Activated naive CD4-positive, alpha-beta T cell treated with Interleukin-2 at 50 U/mL for 16 hours (primary cell): ENCODE results near the gene KREMEN2.
A peak's percentile ranks its signal among the peaks of the same experiment; 100 is the strongest.

Source experiments
- DNase-seq: peaks from one replicate; pipeline ENCODE4 v3.0.0-alpha.2; 2020

The KREMEN2 gene

DNA sequence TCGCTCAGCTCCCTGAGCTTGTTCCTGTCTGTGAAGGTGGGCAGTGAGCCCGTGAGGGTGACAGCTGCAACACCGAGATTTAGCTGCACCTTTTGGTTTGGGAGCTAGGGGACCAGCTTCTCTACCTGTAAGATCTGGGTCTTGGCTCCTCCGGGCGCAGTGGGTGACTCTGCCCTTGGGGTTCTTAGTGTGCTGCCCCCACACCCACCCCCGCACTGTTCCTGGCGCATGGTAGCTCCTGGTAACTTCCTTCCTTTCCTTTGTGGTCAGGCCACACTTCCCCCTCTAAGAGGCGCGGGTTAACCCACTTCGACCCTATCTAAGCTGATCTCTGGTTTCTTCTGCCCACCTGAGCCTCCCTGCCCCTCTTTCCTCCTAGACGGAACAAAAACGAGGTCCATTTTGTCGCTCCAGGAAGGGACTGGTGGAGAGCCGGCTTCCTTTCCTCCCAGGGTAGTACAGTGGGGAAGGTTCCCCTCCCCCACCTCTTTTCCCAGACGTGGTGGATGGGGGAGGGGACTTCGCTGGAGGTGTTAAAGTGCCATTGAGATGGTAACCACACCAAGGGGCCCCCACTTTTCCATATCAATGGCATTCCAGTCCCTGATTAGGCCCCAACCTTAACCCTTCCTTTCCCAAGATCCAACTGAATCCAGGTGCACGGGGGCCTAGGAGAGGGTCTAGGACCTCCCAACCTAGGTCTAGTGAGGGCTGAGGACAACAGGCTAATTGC, 44.0 kb downstream of the KREMEN2 start:
- DNase-seq, result peak; percentile 26

DNA sequence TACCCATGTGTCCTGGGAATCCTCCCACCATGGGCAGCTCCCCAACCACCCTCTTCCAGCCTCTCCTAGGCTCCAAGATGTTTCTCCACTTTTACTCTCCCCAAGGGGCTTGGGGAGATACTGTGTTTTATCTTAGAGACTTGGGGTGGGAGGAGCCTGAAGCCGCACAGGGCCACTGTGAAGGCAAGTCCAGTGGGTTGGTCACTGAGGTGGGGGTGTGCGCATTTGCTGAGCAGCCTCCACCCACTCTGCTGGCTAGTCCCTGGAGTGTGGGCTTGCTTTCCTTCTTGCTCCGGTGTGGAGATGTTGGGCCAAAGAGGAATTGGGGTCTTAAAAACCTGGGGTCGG, 44.6 kb downstream of the KREMEN2 start:
- no peak for DNase-seq

DNA sequence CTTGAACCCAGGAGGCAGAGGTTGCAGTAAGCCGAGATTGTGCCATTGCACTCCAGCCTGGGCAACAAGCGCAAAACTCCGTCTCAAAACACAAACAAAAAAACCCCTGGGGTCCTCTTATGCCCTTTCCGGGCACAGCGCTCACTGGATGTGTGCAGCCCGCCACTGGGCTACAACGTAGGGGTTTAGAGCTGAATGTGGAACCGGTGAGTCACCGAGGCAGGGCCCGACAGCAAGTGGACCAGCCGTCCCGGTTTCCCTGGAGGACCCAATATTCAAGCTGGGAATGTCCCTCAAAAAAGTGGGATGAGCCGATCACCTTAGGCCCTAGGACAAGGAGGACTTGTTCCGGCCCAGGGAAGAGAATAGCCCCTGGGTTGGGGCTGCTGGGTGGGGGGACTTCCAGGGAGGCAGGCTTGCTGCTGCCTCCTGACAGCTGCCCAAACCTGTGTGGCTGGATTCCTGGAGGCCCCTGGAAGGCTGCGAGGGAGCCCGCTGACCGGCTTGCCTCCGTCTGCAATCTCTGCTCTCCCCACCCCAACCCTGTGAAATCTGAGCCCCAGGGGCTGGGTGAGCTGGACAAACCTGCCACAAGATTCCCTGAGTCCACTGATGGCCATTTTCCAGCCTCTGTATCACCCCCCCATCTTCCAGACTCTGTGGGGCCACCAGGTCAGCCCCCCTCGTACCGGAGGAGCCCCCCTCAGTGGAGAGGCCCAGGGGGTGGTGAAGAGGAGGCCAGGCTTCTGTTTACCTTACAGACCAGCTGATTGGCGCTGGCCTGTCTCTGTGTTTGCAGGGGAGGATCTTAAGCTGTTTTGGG, 45.7 kb downstream of the KREMEN2 start:
- DNase-seq, result no peak

DNA sequence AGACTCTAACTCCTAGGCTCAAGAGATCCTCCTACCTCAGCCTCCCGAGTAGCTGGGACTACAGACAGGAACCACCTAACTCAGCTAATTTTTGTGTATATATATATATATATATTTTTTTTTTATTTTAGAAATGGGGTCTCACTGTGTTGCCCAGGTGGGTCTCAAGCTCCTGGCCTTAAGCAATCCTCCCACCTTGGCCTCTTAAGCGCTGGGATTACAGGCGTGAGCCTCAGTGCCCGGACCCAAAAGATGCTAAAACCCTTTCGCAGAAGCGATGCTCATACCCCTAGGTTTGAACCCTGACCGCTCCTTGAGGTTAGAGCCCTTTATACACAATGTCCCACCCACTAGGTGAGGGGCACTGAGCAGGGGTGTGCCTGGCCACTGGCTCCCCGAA, 46.4 kb downstream of the KREMEN2 start:
- DNase-seq, result no peak

DNA sequence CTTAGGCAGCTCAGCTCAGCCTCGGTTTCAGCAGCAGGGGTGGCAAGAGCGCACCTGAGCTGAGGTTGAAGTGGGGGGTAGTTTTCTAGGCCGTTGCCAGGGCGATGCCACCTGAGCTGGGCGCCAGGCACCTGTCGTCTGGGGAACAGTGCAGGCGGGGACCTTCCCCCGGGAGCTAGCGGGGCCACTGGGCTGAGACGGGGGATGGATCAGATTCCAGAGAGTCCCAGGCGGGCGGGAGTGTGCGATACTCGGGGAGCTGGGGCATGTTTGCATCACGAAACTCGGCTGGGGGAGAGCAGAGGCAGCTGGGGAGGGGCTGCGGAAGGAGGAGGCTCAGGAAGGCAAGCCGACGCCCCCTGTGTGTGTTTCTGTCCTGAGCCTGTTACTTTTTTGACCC, 48.2 kb downstream of the KREMEN2 start:
- DNase-seq, result no peak

DNA sequence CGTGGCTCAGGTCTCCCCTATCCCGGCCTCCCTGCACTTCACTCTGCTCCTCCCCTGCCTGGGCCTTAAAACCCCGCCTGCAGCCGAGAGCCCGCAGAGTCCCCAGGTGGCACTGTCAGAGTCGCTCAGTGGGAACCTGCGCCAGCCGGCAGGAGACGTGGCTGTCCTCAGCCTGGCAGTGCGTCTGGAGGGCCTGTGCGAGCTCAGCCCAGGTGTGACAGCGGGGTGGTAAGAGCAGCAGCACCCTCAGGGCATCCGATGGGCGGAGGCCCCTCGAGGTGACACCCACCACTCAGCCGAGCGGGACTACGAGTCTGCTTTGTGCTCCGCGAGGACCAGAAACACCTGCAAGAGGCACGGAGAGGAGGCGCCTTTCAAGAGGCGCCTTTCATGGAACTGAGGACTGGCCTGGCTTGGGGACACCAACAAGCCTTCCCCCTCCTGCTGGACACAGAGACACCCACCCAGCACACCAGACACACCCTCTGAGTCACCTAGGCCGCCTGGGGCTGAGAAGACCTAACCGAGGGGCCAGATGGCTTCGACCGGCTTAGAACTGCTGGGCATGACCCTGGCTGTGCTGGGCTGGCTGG, 48.8 kb downstream of the KREMEN2 start, which contains the start of gene CLDN9:
Gene CLDN9 (plus strand): TSS at position 96 of the 593 bp plus-strand sequence. CDS start 440 bp downstream, at position 536.
- no peak for DNase-seq

DNA sequence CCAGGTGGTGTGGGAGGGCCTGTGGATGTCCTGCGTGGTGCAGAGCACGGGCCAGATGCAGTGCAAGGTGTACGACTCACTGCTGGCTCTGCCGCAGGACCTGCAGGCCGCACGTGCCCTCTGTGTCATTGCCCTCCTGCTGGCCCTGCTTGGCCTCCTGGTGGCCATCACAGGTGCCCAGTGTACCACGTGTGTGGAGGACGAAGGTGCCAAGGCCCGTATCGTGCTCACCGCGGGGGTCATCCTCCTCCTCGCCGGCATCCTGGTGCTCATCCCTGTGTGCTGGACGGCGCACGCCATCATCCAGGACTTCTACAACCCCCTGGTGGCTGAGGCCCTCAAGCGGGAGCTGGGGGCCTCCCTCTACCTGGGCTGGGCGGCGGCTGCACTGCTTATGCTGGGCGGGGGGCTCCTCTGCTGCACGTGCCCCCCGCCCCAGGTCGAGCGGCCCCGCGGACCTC, 49.4 kb downstream of the KREMEN2 start:
- no peak for DNase-seq

DNA sequence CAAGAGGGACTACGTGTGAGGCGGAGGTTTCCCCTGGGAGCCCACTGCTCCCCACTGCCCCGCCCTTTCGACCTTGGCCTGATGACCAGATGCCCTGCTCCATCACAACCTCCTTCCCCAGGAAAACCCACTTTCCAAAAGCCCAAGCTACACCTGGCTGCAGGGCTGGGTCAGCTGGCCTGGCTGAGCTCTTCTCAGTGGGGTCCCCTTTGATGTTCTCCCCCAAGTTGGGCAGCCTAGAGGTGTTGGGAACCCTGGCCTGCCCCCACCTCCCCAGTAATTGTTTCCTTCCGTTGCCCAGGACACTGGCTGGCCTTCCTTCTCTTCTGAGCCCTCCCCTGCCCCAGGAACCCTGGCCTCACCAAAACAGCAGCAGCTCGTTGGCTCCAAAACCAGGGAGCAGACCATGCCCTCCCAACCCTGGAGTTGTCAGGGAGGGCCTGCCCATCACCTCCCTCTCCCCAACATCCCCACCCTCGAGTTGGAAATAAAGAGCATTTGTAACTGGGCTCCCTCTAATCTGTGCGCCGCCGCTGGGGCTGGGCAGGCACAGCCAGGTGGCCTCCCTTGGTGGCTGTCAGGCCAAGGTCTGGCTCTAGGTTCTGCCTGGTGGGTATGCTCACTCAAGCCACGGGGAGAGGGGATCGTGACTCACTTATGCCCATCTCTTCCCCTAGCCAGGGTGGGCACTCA, 50.1 kb downstream of the KREMEN2 start:
- no peak for DNase-seq

DNA sequence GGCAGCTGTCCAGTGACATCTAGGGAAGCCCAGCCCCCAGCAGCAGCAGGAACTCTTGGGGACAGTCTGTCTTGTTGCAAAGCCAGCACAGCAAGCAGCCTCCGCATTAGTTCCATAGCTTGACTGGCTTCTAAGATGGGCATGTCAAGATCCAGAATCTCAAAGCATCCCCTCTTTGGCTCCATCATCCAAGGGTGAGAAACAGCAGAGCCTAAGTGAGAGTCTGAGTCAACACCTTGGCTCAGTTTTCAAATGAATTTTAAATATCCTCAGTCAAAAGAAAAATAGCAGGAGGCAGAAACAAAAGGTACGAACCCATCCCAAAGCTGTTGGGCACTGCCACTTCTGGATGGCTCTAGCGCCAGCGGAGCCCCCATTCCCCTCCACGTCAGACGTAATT, 50.9 kb downstream of the KREMEN2 start:
- DNase-seq, result no peak

DNA sequence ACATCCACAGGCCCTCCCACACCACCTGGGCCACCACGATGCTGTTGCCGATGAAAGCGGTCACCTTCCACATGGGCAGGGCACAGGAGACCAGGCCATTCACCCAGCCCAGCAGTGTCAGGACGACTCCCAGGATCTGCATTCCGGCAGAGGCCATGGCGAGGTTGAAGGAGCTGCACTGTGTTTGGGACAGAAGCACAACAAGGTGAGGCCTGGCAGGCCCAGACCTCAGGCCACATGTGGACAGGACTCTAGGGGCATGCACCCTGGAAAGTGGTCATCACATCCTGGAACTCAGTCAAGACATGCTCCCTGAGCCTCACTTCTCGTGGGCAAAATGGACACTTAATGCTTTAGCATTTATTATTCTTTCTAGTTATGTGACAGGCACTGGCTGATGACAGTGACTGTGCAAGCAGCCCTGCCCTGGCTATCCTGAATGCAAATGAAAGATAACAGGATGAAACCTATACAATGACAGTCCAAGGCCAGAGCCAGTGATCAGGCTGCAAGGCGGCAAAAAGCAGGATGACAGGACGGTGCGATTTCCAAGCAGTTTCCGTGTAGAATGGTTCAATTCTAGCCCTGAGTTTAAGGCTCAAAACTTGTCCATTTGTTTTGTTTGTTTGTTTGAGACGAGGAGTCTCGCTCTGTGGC, 51.9 kb downstream of the KREMEN2 start:
- no peak for DNase-seq

DNA sequence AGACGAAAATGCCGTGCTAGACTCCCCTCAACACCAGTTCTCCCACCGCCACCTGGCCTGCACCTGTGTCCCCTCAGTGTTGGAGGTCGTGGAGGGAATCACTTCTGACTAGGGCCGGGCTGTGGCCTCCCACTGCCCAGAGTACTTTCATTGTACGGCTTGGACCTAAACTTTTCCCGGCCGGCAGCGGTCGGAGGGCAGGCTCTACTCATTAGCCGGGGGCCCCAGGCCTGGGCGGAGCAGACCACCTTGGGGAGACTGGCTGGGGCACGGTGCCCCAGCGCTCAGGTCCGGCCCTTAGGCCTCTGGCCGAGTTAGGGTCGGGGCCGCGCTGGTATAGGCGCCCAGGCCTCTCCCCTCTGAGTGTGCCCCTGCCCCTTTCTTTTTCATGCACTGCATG, 53.3 kb downstream of the KREMEN2 start:
- DNase-seq, result no peak
